Left renal cortex interstitium (tissue), 4 donors: ENCODE data around the gene GRM2. TPM values are rescaled to one million over a fixed set of nuclear protein-coding genes. Genes with fewer than 3 reads are reported as not detected.
"Not testable (repeated sequence)": the region's sequence is repeated elsewhere in the genome, so short reads cannot be mapped to it uniquely, and the experiment has no call there.

ENCODE experiments used
- DNase-seq, 4 donors: peaks; one replicate each; pipeline ENCODE4 v3.0.0-alpha.2; 2013; ENCODE audit warnings: low read depth in 4 of 4, low spot score in 2 of 4, missing footprints in 1 of 4
- polyA plus RNA-seq, 4 donors: library from polyadenylated mRNA; unstranded; fragments of 120-200 nt; gene quantifications; one replicate each; pipeline ENCODE4 v1.2.1, GENCODE V29; 2013; ENCODE audit not compliant: insufficient read length in 4 of 4

Gene GRM2
- polyA plus RNA-seq, 4 donors: 0.51 to 0.73 (median 0.59) TPM

- DNase-seq: no peak
Measured at GRCh38 chr3:51719410-51720025, 12.7 kb downstream of the GRM2 start.

- no peak for DNase-seq
Measured at GRCh38 chr3:51720292-51721061, 13.6 kb downstream of the GRM2 start.

DNA sequence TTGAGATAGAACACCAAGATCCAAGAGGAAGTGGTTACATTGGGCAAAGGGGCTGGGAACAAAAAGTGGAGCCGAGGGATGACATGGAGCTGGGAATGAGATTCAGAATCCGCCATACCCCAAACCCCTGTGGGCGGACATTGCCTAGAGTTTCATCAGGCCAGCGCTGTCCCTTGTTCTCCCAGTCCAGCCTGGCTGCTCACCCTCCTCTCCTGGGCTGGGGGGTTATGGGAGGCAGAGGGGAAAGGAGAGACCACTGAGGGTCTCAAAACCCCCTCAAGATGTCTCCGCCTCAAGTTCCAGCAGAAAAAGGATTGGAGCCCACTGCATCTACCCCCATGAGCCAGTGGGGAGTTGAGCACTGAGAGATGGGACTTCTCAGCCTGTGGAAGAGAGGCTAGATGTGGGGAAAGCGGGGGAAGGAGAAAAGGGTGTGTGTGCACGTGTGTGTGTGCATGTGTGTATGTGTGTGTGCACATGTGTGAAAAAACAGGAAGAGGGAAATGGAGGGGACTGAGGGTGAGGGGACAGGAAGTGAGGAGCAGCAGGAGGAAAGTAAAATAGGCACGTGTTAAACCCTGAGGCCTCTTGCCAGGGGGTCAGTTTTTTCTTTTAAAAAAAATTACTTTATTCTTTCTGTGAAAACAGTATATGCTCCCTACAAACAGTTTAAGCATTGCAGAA is 14.3 kb downstream of the GRM2 start:
- no peak for DNase-seq

DNA sequence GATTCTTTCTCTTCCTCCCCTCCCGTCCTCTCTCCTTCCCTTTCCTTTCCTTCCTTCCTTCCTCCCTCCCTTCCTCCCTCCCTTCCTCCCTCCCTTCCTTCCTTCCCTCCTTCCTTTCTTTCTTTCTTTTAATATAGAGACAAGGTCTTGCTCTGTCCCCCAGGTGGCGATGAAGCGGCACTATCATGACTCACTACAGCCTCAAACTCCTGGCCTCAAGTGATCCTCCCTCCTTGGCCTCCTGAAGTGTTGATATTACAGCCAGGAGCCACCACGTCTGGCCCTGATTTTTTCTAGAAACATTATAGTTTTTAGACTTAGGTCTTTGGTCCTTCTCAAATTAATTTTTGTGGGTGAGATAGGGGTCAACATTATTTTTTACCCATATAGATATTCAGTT is 15.5 kb downstream of the GRM2 start:
- no peak for DNase-seq

DNA sequence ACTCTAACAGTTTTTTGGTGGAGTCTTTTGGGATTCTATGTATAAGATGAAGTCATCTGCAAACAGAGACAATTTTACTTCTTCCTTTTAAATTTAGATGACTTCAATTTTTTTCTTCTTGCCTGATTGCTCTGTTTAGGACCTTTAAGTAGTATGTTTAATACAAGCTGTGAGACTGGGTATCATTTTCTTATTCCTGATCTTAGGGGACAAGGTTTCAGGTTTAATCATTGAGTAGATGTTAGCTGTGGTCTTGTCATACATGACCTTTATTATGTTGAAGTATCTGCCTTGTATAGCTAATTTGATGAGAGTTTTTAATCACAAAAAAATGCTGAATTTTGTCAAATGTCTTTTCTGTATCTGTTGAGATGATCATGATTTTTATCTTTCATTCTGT is 20.6 kb downstream of the GRM2 start:
- no peak for DNase-seq

GRCh38 chr3:51729042-51729633 is 22.3 kb downstream of the GRM2 start:
- DNase-seq: no peak

DNA sequence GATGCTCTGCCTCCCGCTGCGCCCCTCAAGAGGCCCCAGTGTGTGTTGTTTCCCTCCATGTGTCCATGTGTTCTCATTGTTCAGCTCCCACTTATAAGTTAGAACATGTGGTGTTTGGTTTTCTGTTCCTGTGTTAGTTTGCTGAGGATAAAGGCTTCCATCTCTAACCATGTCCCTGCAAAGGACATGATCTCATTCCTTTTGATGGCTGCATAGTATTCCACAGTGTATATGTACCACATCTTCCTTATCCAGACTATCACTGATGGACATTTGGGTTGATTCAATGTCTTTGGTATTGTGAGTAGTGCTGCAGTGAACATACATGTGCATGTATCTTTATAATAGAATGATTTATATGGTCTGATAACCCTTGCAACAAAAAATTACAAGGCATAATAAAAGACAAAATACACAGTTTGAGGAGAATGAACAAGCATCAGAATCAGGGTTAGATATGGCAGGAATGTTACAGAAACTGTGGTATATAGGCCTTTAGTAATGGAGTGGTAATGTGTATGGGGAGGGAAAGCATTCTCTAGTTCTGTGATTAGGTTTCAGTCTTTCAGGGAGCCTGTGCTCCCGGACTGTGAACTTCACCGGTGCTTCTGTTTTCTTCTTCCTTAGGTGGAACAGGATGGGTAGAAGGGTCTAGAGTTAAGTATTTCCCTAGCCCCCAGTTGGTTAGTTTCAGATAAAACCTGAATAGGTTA is 27.1 kb downstream of the GRM2 start:
- no peak for DNase-seq

- no peak for DNase-seq
Measured at GRCh38 chr3:51734572-51734907, 27.7 kb downstream of the GRM2 start.

DNA sequence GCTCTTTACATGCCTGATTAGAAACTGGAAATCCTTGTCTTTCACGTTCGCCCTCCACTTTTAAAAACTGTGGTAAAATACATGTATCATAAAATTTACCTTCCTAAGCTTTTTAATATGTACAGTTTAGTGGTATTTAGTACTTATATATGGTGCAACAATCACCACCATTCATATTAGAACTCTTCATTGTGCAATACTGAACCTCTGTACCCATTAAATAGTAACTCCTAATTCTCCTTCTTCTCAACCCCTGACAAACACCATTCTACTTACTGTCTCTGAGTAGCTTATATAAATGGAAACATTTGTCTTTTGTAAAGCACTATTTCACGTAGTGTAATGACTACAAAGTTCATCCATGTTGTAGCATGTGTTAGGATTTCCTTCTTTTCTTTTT is 28.2 kb downstream of the GRM2 start:
- DNase-seq: no peak

DNA sequence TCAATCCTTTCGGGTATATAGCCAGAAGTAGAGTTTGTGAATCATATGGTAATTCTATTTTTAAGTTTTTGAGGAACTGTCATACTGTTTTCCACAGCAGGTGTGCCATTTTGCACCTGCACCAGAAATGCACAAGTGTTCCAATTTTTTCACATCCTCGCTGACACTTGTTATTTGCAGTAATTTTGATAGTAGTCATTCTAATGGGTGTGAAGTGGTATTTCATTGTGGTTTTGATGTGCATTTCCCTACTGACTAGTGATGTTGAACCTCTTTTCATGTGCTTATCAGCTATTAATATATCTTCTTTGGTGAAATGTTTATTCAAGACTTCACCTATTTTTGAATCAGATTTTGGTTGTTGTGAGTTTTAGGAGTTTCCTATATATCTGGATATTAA is 29.1 kb downstream of the GRM2 start:
- no peak for DNase-seq

DNA sequence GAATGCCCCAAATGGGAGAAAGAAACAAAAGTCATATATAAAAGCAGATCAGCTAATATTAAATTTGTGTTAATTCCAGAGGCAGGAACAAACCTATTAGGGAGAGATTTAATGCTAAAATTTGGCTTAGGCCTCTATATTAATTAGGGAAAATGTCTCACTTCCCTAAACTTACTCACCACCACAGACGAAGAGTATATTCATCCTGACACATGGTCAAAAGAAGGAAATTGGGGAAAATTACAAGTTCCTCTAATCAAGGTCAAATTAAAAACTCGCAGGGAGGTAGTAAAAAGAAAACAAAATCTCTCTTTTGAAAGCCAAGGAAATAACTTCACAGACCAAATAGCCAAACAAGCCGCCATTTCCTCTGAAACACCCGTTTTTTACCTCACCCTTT is 32.2 kb downstream of the GRM2 start:
- no peak for DNase-seq

GRCh38 chr3:51742320-51742719 is 35.5 kb downstream of the GRM2 start:
- not testable (repeated sequence) for DNase-seq

GRCh38 chr3:51742978-51743377 is 36.1 kb downstream of the GRM2 start:
- not testable (repeated sequence) for DNase-seq

- no peak for DNase-seq
Measured at GRCh38 chr3:51747840-51748239, 41.0 kb downstream of the GRM2 start.

DNA sequence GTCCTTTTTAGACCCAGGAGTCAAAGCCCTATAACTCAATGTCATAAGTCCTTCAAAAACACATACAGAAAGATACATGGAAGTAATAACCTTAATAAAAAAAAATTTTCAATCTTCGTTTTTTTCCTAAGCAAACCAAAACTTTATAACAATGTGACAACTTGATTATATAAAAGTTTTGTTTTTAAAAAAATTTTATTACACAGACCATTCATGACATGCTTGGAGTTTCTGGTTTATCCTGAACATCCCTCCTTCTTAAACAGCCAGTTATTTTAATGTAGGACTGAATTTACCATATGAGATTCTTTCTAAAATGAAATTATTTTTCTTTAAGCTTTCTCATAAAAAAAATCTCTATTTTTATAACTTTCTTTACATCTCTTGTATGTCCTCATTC is 41.5 kb downstream of the GRM2 start:
- DNase-seq: no peak

- DNase-seq: no peak
Measured at GRCh38 chr3:51750878-51751277, 44.0 kb downstream of the GRM2 start.

- no peak for DNase-seq
Measured at GRCh38 chr3:51751287-51751686, 44.4 kb downstream of the GRM2 start.

DNA sequence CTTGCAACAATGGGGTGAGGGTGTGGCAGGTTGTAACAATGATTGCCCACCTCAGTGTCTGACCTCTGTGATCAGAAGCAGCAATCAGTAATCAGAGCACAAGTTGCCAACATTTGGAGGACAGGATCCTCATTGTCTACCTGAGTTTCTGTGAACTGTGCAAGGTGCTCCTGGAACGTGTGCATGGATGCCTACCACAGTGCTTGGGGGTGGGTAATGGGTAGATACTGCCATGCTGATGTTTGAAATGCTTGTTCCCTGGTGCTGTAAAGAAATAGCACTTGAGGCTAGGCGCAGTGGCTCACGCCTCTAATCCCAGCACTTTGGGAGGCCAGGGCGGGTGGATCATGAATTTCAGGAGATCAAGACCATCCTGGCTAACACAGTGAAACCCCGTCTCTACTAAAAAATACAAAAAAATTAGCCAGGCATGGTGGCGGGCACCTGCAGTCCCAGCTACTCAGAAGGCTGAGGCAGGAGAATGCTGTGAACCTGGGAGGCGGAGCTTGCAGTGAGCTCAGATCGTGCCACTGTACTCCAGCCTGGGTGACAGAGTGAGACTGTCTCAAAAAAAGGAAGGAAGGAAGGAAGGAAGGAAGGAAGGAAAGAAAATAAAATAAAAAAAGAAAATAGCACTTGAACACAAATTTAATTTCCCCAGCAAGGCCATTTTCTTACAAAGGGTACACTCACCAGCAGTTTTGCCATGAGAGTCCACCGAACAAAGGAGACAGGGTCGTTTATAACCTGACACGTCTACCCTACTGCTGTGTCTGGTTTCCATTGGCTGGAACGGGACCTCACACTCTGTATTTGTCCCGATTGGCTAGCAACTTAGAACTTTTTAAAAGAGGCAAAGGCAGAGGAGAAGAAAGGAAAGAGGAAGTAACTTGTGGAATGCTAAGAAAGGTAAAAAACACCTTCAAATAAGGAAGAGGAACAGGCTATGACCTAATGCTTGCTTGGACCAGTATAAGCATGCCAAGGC is 47.2 kb downstream of the GRM2 start:
- DNase-seq: not testable (repeated sequence)

DNA sequence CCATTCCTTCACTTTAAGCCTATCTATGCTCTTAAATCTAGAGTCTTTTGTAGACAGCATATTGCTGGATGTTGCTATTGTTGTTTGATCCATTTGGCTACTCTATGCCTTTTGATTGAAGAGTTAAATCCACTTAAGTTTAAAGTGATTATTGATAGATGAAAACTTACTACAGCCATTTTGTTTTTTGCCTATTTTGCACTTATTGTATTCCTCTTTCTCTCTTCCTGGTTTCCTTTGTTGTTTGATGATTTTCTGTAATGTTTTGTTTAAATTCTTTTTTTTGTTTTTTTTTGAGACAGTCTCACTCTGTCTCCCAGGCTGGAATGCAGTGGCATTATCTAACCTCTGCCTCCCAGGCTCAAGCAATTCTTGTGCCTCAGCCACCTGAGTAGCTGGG is 52.3 kb downstream of the GRM2 start:
- no peak for DNase-seq
